AG04450 (cell line): ENCODE measurements around the gene RPS6KA5. TPM values are rescaled to one million over a fixed set of nuclear protein-coding genes. Genes with fewer than 3 reads are reported as not detected.
A peak's percentile ranks its signal among the peaks of the same experiment; 100 is the strongest.

Experiments
- CTCF ChIA-PET: fragments of 300-600, 350-600 bp; formaldehyde crosslinking; extraction: SDS; loops from one replicate; lab custom pipeline; 2022; ENCODE audit warnings: antibody characterized with exemption, inconsistent platforms; lab: Charles Lee
- POLR2A ChIA-PET: fragments of 350-600 bp; formaldehyde crosslinking; extraction: SDS; loops from one replicate; lab custom pipeline; 2021; ENCODE audit warnings: antibody characterized with exemption, inconsistent platforms; lab: Yijun Ruan, JAX
- DNase-seq: peaks from one replicate; pipeline ENCODE4 v3.0.0-alpha.2; 2011; ENCODE audit warnings: low read depth, low spot score
- H3K27ac ChIP-seq: one replicate; pipeline ENCODE4 v1.5.1; 2012; ENCODE audit warnings: low read depth, low read length, control low read depth
- H3K27me3 ChIP-seq: one replicate; pipeline ENCODE4 v1.6.0; 2012; ENCODE audit warnings: low read length; ENCODE audit not compliant: control insufficient read depth, insufficient read depth
- H3K4me3 ChIP-seq: 2 replicates; pipeline ENCODE4 v1.5.1; 2011; ENCODE audit warnings: mild to moderate bottlenecking, low read depth, low read length, control low read depth
- H3K9me3 ChIP-seq: 2 replicates; pipeline ENCODE4 v1.5.1; 2012; ENCODE audit warnings: low read length; ENCODE audit not compliant: control insufficient read depth, insufficient read depth
- polyA plus RNA-seq: library from polyadenylated mRNA; depleted of rRNA; stranded (reverse); fragments of >200 nt; gene quantifications from 2 replicates; pipeline ENCODE4 v1.2.3, GENCODE V29; 2011
- TF ChIP-seq, protein P1 (sequence below): IDR thresholded peaks from 2 replicates; pipeline ENCODE4 v1.5.1; 2011; ENCODE audit warnings: low read depth, low read length, control low read depth, inconsistent platforms

Gene RPS6KA5
- polyA plus RNA-seq, 1 experiment, result 1.5 TPM

DNA sequence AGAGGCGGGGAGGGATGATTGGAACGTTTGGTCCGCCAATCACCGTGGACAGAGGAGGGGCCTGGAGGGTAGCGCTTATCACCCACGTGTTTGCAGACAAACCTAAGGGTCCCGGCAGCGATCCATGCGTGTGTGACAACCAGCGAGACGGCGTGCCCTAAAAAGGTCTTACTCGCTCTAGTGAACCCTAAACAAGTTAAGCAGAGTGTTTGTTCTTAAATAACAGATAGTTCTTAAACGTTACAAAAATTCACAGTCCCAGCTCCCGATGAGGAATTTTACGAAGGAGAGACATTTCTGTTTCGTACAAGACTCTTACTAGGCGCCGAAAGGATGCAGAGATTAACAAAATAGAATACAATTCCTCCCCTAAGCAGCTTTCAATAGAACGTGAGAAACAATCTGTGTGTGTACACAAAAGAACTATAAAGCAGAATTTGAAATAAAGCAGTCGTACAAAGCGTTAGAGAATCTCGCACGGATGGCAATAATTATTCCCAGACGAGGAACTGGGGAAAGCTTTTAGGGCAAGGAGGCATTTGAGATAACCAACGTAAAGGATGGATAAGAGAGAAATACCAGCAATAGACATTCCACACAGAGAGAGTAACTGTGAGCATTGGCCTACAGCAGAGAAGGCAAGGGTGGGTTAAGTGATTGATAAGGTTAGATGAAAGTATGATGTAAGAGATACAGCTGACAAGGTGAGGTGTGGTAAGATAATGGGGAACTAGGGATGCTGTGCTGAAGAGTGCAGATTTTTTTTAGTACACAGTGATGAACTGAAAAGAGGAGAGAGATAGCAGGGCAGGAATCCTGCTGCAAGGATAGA is 831 bp upstream of the RPS6KA5 start:
- TF ChIP-seq, protein P1, sequence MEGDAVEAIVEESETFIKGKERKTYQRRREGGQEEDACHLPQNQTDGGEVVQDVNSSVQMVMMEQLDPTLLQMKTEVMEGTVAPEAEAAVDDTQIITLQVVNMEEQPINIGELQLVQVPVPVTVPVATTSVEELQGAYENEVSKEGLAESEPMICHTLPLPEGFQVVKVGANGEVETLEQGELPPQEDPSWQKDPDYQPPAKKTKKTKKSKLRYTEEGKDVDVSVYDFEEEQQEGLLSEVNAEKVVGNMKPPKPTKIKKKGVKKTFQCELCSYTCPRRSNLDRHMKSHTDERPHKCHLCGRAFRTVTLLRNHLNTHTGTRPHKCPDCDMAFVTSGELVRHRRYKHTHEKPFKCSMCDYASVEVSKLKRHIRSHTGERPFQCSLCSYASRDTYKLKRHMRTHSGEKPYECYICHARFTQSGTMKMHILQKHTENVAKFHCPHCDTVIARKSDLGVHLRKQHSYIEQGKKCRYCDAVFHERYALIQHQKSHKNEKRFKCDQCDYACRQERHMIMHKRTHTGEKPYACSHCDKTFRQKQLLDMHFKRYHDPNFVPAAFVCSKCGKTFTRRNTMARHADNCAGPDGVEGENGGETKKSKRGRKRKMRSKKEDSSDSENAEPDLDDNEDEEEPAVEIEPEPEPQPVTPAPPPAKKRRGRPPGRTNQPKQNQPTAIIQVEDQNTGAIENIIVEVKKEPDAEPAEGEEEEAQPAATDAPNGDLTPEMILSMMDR, result no peak
- peaks cover 2% of the 10 kb centered on the region for H3K27me3 ChIP-seq
- H3K27ac ChIP-seq, result no peak overlapping the region
- CTCF ChIA-PET, result interaction anchor here (1.0 to 5.1 kb wide), 4 partner anchors 53 to 225 kb away, joined by 3 to 66 read pairs (median 8); partner anchors contain the start of gene DGLUCY
- no peak for DNase-seq
- H3K9me3 ChIP-seq, result no peaks in the 10 kb centered on the region
- peak overlapping the region; percentile 60 for H3K4me3 ChIP-seq
- POLR2A ChIA-PET, result interaction anchor here (0.9 to 1.5 kb wide), 2 partner anchors 52 to 109 kb away, joined by 3 to 4 read pairs; partner anchors contain the start of gene DGLUCY

DNA sequence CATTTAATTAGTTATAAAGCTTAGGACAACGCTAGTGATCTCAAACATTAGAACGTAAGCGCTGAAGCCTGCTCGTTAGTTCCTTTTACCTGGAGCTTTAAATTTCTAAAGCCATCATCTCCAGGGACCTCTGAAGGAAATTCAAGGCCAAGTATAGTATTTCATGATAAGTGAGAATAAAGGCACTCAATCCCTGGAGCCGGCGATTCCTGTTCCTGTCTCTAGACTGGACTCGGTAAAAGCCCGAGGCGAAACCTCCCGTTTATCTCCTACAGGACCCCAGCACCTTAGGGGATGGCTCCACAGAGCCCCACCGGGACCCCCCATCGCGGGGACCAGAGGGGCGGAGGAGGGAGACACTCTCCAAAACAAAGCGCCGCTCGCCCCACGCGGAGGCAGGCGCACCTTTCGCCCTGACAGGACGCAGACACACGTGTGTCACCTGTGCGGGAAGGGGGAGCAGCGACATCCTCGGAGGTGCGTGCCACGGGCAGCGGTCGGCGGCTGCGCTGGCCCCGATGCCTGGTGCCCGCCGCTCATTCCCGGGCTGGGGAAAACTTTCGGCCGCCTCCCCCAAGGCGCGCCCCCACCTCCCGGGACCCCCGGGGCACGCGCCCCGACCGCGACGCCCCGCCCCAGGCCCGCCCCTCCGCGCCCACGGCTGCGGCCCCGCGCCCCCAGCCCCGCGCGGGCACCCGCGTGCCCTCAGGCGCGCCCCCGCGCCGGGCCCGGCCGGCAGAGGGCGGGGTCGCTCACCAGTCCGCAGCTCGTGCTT is 678 bp downstream of the RPS6KA5 start:
- ChIA-PET CTCF (interaction anchor here (0.7 to 5.1 kb wide), 7 partner anchors 19 to 758 kb away, joined by 3 to 66 read pairs (median 5); no protein-coding TSS in a partner anchor), POLR2A (interaction anchor here (0.6 to 1.5 kb wide), 2 partner anchors 111 to 991 kb away, joined by 4 to 6 read pairs; no protein-coding TSS in a partner anchor)
- no peaks in the 10 kb centered on the region for H3K9me3 ChIP-seq
- H3K27ac ChIP-seq, result peak overlapping the region; percentile 47
- no peaks in the 10 kb centered on the region for H3K27me3 ChIP-seq
- DNase-seq, result no peak
- H3K4me3 ChIP-seq, result peak overlapping the region; percentile 79
- TF ChIP-seq, protein P1, result no peak; the same call in 1 of the 2 replicates

DNA sequence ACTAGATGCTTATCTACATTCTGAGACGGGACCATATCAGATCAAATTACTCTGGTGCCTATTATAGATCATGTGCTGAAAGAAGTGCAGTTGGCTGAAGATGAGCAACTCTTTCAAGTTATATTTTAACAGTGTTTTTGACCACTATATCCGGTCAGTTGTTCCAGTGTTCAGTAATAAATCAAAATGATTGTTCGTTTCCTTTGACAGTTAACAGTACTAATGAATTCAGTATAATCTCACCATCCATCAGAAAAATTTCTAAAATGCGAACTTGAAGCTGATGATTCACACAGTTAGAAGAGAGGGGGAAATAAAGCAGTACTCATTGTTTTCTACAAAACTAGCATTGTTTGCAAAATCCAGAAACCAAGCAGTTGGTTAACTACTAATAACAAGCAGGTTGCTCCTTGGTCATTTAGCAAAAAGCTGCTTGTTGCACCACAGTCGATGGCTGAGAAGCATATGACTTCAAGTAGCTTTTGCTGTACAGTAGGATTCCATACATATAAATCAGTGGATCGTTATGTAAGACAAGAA is 2.3 kb downstream of the RPS6KA5 start:
- ChIA-PET POLR2A (no interaction called here), CTCF (interaction anchor here (0.6 to 5.1 kb wide), 4 partner anchors 14 to 119 kb away, joined by 3 to 66 read pairs (median 8); no protein-coding TSS in a partner anchor)
- Histone ChIP-seq H3K9me3 (no peaks in the 10 kb centered on the region), H3K4me3 (no peak overlapping the region), H3K27me3 (no peaks in the 10 kb centered on the region), H3K27ac (no peak overlapping the region)
- DNase-seq, result no peak
- TF ChIP-seq, protein P1, result no peak

DNA sequence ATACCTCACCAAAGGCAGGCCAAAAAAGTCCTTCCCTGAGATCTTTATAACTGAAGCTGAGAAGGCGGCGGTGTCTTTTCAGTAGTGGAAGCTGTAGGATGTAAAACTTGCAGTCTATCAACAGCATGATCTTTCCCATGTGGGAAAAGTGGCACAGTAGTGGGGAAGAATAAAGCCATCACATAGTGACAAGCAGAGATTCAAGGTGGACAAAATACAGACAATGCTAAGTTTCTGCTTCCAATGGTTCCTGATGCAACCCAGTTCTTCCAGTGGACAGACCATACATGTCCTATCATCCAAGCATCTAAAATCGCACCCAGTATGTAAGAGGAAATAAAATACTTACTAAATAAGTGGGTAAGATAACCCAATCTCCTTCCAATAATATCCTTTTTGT is 4.1 kb downstream of the RPS6KA5 start:
- Histone ChIP-seq H3K27ac (no peak overlapping the region), H3K9me3 (no peaks in the 10 kb centered on the region), H3K27me3 (no peaks in the 10 kb centered on the region), H3K4me3 (no peak overlapping the region)
- no peak for DNase-seq
- TF ChIP-seq, protein P1, result no peak
- ChIA-PET CTCF (no interaction called here), POLR2A (no interaction called here)
